ENCODE data around the gene DCDC1. TPM values are rescaled to one million over a fixed set of nuclear protein-coding genes. Genes with fewer than 3 reads are reported as not detected.

DCDC1 gene
- total RNA-seq, 6 experiments from 2014 or later = not detected

DNA sequence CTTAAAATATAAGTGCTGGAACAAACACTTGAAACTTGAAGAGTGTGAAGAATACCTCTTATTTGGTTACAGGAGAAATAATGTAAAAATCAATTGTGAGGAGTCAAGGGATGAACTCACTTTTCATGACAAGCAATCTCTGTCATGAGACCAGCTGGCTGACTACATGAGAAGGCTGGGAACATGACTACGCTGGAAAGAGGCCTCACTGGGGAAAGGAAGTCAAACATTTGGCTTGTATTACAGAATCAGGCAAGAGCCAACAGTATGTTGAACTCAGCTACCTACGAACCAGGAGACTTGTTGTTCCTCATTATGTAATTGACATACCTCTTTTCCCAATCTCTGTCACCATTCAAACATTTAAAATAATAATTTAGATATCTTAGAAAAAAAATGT lies 14.4 kb downstream of the DCDC1 start:
- H3K36me3 Mint-ChIP-seq (ENCODE audit: low read depth) = no peaks in the 10 kb centered on the region
- H3K4me3 Mint-ChIP-seq = no peak overlapping the region

DNA sequence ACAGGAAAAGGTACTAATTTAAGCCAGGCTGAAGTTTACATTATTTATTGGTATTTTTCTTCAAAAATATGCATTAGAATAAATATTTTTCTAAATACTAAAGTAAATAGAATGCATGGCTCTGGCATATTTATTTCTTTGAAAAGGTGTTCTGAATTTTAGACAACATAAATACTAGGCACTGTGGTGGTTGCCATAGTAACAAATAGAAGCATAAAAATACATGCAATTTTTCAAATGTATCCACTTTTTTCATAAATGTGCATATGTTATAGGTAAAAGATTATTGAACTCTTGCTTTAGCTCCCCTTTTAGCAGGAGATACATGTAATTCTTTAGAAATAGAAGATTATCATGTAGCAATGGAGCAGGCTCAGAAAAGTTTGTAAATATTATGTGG lies 18.4 kb downstream of the DCDC1 start:
- Mint-ChIP-seq H3K27me3 (ENCODE audit: insufficient read depth) (peaks cover 4% of the 10 kb centered on the region), H3K27ac (no peak overlapping the region), H3K9me3 (no peaks in the 10 kb centered on the region), H3K4me3 (no peak overlapping the region), H3K36me3 (ENCODE audit: low read depth) (no peaks in the 10 kb centered on the region), H3K4me1 (ENCODE audit: low read depth) (no peaks in the 10 kb centered on the region)
- TF ChIP-seq, protein P1, sequence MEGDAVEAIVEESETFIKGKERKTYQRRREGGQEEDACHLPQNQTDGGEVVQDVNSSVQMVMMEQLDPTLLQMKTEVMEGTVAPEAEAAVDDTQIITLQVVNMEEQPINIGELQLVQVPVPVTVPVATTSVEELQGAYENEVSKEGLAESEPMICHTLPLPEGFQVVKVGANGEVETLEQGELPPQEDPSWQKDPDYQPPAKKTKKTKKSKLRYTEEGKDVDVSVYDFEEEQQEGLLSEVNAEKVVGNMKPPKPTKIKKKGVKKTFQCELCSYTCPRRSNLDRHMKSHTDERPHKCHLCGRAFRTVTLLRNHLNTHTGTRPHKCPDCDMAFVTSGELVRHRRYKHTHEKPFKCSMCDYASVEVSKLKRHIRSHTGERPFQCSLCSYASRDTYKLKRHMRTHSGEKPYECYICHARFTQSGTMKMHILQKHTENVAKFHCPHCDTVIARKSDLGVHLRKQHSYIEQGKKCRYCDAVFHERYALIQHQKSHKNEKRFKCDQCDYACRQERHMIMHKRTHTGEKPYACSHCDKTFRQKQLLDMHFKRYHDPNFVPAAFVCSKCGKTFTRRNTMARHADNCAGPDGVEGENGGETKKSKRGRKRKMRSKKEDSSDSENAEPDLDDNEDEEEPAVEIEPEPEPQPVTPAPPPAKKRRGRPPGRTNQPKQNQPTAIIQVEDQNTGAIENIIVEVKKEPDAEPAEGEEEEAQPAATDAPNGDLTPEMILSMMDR (IDR thresholded peaks at IDR 0.05) = no peak
- DNase-seq = no peak

More for the DNA sequence above, 14.4 kb downstream of the DCDC1 start:
- Mint-ChIP-seq H3K27me3 (ENCODE audit: insufficient read depth) (peaks cover 7% of the 10 kb centered on the region), H3K27ac (no peak overlapping the region), H3K9me3 (no peaks in the 10 kb centered on the region), H3K4me1 (ENCODE audit: low read depth) (no peaks in the 10 kb centered on the region)
- TF ChIP-seq, protein P1 (IDR thresholded peaks at IDR 0.05) = no peak
- DNase-seq = no peak

DNA sequence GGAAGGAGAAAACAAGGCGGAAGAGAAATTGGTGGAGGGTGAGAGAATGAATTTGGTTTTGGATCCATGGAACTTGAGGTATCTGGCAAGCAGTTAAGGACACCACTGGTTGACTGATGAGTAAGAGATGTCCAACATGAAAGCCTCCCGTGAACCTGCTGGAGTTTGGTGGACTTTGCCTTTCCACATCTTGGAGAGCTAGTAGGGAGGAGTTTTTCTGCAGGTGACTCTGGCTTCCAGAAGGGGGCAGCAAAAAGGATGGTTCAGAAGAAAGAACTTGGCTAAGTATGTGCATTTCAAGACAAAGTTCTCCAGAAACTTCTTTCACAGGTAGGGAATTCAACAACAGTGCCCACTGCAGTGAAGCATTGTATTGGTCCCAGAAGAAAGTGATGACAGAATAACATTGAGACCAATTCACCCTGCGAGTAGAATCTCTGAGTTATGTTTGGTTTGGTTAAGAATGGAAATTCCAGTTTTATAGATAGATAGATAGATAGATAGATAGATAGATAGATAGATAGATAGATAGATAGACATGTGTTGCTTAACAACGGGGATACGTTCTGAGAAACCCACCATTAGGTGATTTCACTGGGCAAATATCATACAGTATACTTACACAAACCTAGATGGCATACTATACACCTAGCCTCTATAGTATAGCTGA lies 28.5 kb downstream of the DCDC1 start:
- H3K27ac Mint-ChIP-seq = no peak overlapping the region

DNA sequence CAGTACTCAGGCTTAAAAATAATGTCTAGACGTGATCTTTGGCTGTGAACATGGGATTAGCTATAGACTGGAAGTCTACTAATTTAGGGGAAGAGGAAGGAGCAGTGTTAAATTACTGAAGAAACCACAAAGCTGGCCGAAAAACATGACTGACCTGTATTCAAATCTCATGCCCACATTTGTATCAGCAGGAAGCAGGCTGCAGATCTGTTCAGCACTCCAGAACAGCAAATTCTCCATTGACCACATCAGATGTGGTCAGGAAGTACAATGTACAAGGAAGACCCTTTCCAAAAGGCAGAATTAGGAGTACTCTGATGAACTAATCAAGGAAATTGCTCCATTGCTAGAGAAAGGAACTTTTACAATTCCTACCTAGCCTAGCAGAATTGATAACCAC lies 31.7 kb downstream of the DCDC1 start:
- Mint-ChIP-seq H3K27me3 (ENCODE audit: insufficient read depth) (peaks cover 3% of the 10 kb centered on the region), H3K9me3 (no peaks in the 10 kb centered on the region), H3K4me3 (no peak overlapping the region), H3K4me1 (ENCODE audit: low read depth) (no peaks in the 10 kb centered on the region), H3K36me3 (ENCODE audit: low read depth) (no peaks in the 10 kb centered on the region), H3K27ac (no peak overlapping the region)
- TF ChIP-seq, protein P1 (IDR thresholded peaks at IDR 0.05) = no peak
- no peak for DNase-seq

More for the DNA sequence above, 28.5 kb downstream of the DCDC1 start:
- no peaks in the 10 kb centered on the region for H3K36me3 Mint-ChIP-seq (ENCODE audit: low read depth)
- H3K27me3 Mint-ChIP-seq (ENCODE audit: insufficient read depth) = peaks cover 1% of the 10 kb centered on the region; the same call in 1 of the 2 replicates
- TF ChIP-seq, protein P1 (IDR thresholded peaks at IDR 0.05) = peak; percentile 77
- no peak overlapping the region for H3K4me3 Mint-ChIP-seq
- DNase-seq = peak; percentile 42
- no peaks in the 10 kb centered on the region for H3K4me1 Mint-ChIP-seq (ENCODE audit: low read depth)
- H3K9me3 Mint-ChIP-seq = no peaks in the 10 kb centered on the region

DNA sequence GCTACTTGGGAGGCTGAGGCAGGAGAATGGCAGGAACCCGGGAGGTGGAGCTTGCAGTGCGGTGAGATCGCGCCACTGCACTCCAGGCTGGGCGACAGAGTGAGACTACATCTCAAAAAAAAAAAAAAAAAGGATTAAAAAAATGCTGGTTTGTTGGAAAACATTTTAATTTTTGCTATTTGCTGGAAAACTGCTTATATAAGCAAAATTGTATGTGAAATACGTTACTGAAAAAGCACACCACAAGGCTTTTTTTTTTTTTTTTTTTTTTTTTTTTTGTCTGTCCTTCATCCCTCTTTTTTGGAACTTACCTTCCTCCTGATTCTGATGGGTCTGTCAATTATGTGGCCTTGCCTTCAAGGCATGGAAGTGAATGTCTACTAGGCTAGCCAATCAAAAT lies 40.8 kb downstream of the DCDC1 start:
- Mint-ChIP-seq H3K4me3 (no peak overlapping the region), H3K4me1 (ENCODE audit: low read depth) (no peaks in the 10 kb centered on the region), H3K36me3 (ENCODE audit: low read depth) (no peaks in the 10 kb centered on the region), H3K27me3 (ENCODE audit: insufficient read depth) (no peaks in the 10 kb centered on the region; the same call in 1 of the 2 replicates), H3K9me3 (no peaks in the 10 kb centered on the region; the same call in 1 of the 2 replicates), H3K27ac (no peak overlapping the region)
- TF ChIP-seq, protein P1 (IDR thresholded peaks at IDR 0.05) = no peak
- no peak for DNase-seq
